Peyer's patch (tissue), 4 donors: ENCODE results near the gene XKR8.

Source experiments
- CTCF ChIP-seq, 6 experiments: fragments of 450-650 bp in 4 of 6; fragments of 200-600 bp in 2 of 6; sonication (generic) in 1 of 6; IDR thresholded peaks; one replicate each; pipeline ENCODE4 v1.5.1; 2017 to 2019; ENCODE audit warnings: antibody characterized with exemption in 6 of 6, mild to moderate bottlenecking in 3 of 6, moderate library complexity in 1 of 6
- POLR2A ChIP-seq, 2 donors: fragments of 450-650 bp; IDR thresholded peaks; one replicate each; pipeline ENCODE4 v1.5.1; 2017; ENCODE audit warnings: antibody characterized with exemption in 2 of 2, mild to moderate bottlenecking in 2 of 2, moderate library complexity in 2 of 2

DNA sequence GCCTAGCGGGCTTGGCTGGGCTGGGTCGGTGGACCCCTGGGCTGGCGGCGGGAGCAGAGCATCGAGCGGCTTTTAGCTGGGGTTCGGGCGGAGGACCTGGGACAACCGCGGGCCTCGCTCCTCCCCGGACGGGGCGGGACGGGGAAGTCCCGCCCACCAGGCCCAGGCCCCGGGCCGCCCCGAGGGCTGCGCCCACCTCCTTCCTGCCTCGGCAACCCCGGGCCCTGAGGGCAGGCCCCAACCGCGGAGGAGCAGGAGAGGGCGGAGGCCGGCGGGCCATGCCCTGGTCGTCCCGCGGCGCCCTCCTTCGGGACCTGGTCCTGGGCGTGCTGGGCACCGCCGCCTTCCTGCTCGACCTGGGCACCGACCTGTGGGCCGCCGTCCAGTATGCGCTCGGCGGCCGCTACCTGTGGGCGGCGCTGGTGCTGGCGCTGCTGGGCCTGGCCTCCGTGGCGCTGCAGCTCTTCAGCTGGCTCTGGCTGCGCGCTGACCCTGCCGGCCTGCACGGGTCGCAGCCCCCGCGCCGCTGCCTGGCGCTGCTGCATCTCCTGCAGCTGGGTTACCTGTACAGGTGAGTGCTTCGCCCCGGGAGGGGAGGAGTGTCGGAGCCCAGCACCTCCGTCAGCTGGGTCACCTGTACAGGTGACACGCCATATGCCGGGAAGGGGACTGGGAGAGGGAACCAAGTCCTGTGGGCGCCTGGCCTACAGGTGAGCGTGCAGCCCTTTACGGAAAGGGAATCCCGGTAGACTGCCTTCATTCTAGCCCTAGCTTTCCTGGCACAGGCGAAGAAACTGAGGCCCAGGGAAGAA lies at the start of gene XKR8:
- peak; percentile 63 to 67 for TF ChIP-seq POLR2A (IDR thresholded peaks at IDR 0.05)
- peak; percentile 16 to 75 (median 62) for TF ChIP-seq CTCF (IDR thresholded peaks at IDR 0.05)
